DOHH2 (cell line): ENCODE measurements around the gene ASGR2.

Experiments
- H3F3A ChIP-seq: fragments of 200-600 bp; sonication (generic), shearing (Covaris generic); 2 replicates; pipeline ENCODE4 v1.6.0; 2016; ENCODE audit warnings: antibody characterized with exemption, mild to moderate bottlenecking; ENCODE audit not compliant: control insufficient read depth, insufficient read depth
- H3K27ac ChIP-seq: fragments of 200-600 bp; sonication (generic); 2 replicates; pipeline ENCODE4 v1.5.1; 2014; ENCODE audit warnings: low read depth, mild to moderate bottlenecking, low read length, moderate library complexity
- H3K27me3 ChIP-seq: fragments of 200-600 bp; sonication (generic); 2 replicates; pipeline ENCODE4 v1.6.1; 2014; ENCODE audit warnings: mild to moderate bottlenecking, low read length, mixed read lengths; ENCODE audit not compliant: control insufficient read depth
- H3K36me3 ChIP-seq: fragments of 200-600 bp; sonication (generic); 2 replicates; pipeline ENCODE4 v1.6.1; 2014; ENCODE audit warnings: mild to moderate bottlenecking, low read length, moderate library complexity, mixed read lengths; ENCODE audit not compliant: control insufficient read depth
- H3K4me1 ChIP-seq: fragments of 200-600 bp; sonication (generic); 2 replicates; pipeline ENCODE4 v1.6.1; 2014; ENCODE audit warnings: mild to moderate bottlenecking, low read length, mixed read lengths; ENCODE audit not compliant: control insufficient read depth
- H3K4me2 ChIP-seq: fragments of 200-600 bp; sonication (generic); 2 replicates; pipeline ENCODE4 v1.6.0; 2014; ENCODE audit warnings: mild to moderate bottlenecking, low read length, moderate library complexity
- H3K4me3 ChIP-seq: fragments of 200-600 bp; sonication (generic); 2 replicates; pipeline ENCODE4 v1.5.1; 2014; ENCODE audit warnings: mild to moderate bottlenecking, low read length, mixed read lengths
- H3K79me2 ChIP-seq: fragments of 200-600 bp; sonication (generic); 2 replicates; pipeline ENCODE4 v1.6.1; 2014; ENCODE audit warnings: mild to moderate bottlenecking, low read length, mixed read lengths; ENCODE audit not compliant: control insufficient read depth
- H3K9me2 ChIP-seq: fragments of 200-600 bp; sonication (generic); replicated peaks from 2 replicates; pipeline ENCODE4 v1.6.1; 2014; ENCODE audit warnings: mild to moderate bottlenecking, low read length, mixed read lengths; ENCODE audit not compliant: control insufficient read depth
- H3K9me3 ChIP-seq: fragments of 200-600 bp; sonication (generic); 2 replicates; pipeline ENCODE4 v1.6.1; 2014; ENCODE audit warnings: antibody characterized with exemption, low read length, mixed read lengths; ENCODE audit not compliant: control insufficient read depth, insufficient read depth
- H4K20me1 ChIP-seq: fragments of 200-600 bp; sonication (generic); 2 replicates; pipeline ENCODE4 v1.6.0; 2014; ENCODE audit warnings: low read depth, mild to moderate bottlenecking, antibody characterized with exemption, low read length, moderate library complexity; ENCODE audit not compliant: control insufficient read depth, insufficient read depth
- EZH2phosphoT487 ChIP-seq: fragments of 200-600 bp; sonication (generic); IDR thresholded peaks from 2 replicates; pipeline ENCODE4 v1.6.1; 2017; ENCODE audit warnings: borderline replicate concordance, mild to moderate bottlenecking, antibody characterized with exemption, low read length, moderate library complexity, mixed read lengths
- TF ChIP-seq, protein P1 (sequence below): fragments of 200-600 bp; sonication (generic); IDR thresholded peaks from one replicate; pipeline ENCODE4 v1.5.1; 2014; ENCODE audit warnings: antibody characterized with exemption, mild to moderate bottlenecking, low read depth, low read length; ENCODE audit not compliant: poor library complexity, severe bottlenecking

The ASGR2 gene

DNA sequence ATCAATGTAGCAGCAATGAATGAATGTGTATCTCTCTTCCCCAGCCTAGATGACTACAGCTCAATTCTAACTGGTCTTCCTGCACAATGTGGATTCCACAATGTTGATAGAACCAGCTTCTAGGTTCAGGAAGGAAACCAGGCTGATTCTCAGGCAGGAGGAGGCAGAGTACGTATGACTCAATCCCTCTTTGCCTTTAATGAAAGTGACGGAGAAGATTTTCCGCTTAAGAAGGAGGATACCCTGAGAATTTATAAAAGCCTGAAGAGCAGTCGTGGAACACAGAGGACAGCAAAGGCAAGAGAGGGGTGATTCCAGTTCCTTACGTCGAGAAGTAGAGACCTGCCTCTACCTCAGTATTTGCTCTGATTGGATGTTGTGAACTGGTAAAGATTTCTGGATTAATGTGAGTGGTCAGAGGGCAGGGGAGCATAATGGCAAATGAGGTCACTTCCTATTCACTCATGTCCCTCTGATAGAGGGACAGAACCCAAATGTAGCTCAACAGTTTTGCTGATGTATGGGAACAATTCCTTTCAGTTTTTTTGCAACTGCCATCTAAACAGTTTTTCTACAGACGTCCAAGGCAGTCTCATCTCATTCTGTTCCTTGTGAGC, 55.7 kb downstream of the ASGR2 start:
- Histone ChIP-seq H3F3A (no peaks in the 10 kb centered on the region), H3K79me2 (no peaks in the 10 kb centered on the region), H3K9me3 (no peaks in the 10 kb centered on the region), H3K27ac (no peak overlapping the region), H3K36me3 (no peaks in the 10 kb centered on the region), H3K4me2 (no peak overlapping the region), H3K4me3 (no peak overlapping the region), H3K9me2 (no peaks in the 10 kb centered on the region), H3K4me1 (no peaks in the 10 kb centered on the region), H3K27me3 (peaks cover 7% of the 10 kb centered on the region; the same call in 1 of the 2 replicates), H4K20me1 (no peaks in the 10 kb centered on the region)
- TF ChIP-seq, protein P1, sequence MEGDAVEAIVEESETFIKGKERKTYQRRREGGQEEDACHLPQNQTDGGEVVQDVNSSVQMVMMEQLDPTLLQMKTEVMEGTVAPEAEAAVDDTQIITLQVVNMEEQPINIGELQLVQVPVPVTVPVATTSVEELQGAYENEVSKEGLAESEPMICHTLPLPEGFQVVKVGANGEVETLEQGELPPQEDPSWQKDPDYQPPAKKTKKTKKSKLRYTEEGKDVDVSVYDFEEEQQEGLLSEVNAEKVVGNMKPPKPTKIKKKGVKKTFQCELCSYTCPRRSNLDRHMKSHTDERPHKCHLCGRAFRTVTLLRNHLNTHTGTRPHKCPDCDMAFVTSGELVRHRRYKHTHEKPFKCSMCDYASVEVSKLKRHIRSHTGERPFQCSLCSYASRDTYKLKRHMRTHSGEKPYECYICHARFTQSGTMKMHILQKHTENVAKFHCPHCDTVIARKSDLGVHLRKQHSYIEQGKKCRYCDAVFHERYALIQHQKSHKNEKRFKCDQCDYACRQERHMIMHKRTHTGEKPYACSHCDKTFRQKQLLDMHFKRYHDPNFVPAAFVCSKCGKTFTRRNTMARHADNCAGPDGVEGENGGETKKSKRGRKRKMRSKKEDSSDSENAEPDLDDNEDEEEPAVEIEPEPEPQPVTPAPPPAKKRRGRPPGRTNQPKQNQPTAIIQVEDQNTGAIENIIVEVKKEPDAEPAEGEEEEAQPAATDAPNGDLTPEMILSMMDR, result no peak
- no peak for TF ChIP-seq EZH2phosphoT487

- Histone ChIP-seq H3K9me2 (no peaks in the 10 kb centered on the region), H4K20me1 (no peaks in the 10 kb centered on the region), H3K4me2 (no peak overlapping the region), H3K79me2 (no peaks in the 10 kb centered on the region), H3K4me1 (no peaks in the 10 kb centered on the region), H3K36me3 (no peaks in the 10 kb centered on the region), H3K27me3 (no peaks in the 10 kb centered on the region), H3F3A (no peaks in the 10 kb centered on the region), H3K4me3 (no peak overlapping the region), H3K9me3 (no peaks in the 10 kb centered on the region), H3K27ac (no peak overlapping the region)
- TF ChIP-seq, protein P1, result no peak
- TF ChIP-seq EZH2phosphoT487, result no peak
Measured at GRCh38 chr17:7056386-7056785, 58.2 kb downstream of the ASGR2 start.
